ENCODE measurements around the gene RBM5.

The RBM5 gene

DNA sequence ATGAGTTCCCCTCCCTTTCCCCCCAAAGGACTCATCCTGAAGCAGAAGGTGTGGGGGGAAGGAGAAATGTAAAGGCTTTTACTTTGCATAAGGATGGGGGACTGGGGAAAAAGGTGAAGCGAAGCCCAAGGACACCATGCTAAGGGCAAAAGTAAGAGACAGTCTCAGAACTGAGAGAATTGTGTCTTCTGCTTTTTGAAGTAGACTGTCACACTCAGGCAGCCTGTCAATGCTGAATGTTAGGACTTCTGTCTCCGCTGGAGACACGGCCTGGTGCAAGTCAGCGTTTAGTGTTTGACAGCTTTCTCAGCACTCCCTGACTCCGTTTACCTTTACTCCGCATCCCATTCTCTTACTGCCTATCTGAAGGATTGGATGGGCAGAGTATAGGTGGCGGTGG lies 13.8 kb downstream of the RBM5 start:
- TF ChIP-seq, protein P1, sequence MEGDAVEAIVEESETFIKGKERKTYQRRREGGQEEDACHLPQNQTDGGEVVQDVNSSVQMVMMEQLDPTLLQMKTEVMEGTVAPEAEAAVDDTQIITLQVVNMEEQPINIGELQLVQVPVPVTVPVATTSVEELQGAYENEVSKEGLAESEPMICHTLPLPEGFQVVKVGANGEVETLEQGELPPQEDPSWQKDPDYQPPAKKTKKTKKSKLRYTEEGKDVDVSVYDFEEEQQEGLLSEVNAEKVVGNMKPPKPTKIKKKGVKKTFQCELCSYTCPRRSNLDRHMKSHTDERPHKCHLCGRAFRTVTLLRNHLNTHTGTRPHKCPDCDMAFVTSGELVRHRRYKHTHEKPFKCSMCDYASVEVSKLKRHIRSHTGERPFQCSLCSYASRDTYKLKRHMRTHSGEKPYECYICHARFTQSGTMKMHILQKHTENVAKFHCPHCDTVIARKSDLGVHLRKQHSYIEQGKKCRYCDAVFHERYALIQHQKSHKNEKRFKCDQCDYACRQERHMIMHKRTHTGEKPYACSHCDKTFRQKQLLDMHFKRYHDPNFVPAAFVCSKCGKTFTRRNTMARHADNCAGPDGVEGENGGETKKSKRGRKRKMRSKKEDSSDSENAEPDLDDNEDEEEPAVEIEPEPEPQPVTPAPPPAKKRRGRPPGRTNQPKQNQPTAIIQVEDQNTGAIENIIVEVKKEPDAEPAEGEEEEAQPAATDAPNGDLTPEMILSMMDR (conservative IDR thresholded peaks at IDR 0.05), result no peak
- no peak for TF ChIP-seq ZFX (IDR thresholded peaks at IDR 0.05)
- no peak overlapping the region for H3K27ac ChIP-seq

DNA sequence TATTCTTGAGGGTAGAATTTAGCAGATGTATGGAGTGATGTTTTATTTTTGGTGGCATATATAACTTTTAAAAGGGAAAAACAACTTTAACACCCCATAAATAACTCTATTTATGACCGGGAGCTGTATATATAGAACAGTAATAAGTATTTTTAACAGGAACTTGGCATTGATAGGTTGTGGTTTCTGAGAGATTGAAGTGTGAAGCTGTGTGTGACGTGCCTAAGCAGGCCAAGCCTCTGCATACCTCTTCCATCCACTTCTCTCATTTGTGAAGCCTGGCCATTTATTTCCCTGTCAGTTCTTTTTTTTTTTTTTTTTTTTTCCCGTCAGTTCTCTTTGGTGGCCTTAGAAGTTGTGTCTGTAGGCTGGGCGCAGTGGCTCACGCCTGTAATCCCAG lies 23.0 kb downstream of the RBM5 start:
- TF ChIP-seq, protein P1 (conservative IDR thresholded peaks at IDR 0.05), result no peak
- TF ChIP-seq ZFX (IDR thresholded peaks at IDR 0.05), result no peak

DNA sequence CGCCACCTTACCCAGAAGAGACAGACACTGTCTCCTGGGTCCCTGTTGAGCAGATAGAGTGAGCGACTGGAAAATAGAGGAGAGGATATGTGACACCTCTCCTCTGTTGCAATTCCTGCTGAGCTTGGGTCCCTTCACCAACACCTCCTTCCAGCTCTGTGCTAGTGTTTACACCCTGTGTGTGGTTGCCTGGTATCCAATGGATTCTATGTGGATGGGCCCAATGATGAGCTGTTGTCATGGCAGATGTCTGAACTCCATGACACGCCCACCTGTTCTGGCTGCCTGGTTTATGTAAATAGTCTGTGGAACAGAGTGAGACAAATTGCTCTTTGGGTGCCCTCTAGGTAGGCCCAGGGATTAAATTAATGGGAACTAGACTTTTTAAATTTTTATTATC lies 23.7 kb downstream of the RBM5 start:
- no peak overlapping the region for H3K27ac ChIP-seq
- no peak for TF ChIP-seq ZFX (IDR thresholded peaks at IDR 0.05)
- TF ChIP-seq, protein P1 (conservative IDR thresholded peaks at IDR 0.05), result no peak

More for the DNA sequence above, 23.0 kb downstream of the RBM5 start:
- H3K27ac ChIP-seq, result no peak overlapping the region

DNA sequence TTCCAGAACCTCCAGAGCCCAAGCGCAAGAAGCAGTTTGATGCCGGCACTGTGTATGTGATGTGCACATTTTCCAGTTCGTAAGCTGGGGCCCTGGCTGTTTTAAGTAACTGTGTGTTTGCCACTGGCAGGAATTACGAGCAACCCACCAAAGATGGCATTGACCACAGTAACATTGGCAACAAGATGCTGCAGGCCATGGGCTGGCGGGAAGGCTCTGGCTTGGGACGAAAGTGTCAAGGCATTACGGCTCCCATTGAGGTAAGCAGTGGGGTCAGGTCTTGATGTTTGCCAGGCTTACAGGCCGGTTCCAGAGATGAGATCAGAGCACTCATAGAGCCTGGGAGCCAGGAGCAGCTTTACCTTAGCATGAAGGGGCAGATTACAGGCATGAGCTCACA lies 28.4 kb downstream of the RBM5 start:
- H3K27ac ChIP-seq, result no peak overlapping the region

DNA sequence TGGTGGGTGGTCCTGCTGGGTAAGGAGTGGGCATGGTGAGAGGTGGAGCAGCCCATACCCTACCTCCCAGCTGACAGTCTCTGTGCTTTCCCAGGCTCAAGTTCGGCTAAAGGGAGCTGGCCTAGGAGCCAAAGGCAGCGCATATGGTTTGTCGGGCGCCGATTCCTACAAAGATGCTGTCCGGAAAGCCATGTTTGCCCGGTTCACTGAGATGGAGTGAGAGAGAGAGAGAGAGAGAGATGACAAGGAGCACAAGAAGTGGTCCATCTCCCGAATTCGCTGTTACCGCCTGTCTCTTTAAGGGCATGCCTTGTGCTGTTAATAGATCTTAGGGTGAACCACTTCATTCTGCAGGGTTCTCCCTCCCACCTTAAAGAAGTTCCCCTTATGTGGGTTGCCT lies 29.5 kb downstream of the RBM5 start:
- H3K27ac ChIP-seq, result no peak overlapping the region
- no peak for TF ChIP-seq ZFX (IDR thresholded peaks at IDR 0.05)
- TF ChIP-seq, protein P1 (conservative IDR thresholded peaks at IDR 0.05), result no peak

More for the DNA sequence above, 28.4 kb downstream of the RBM5 start:
- TF ChIP-seq ZFX (IDR thresholded peaks at IDR 0.05), result no peak
- TF ChIP-seq, protein P1 (conservative IDR thresholded peaks at IDR 0.05), result no peak

DNA sequence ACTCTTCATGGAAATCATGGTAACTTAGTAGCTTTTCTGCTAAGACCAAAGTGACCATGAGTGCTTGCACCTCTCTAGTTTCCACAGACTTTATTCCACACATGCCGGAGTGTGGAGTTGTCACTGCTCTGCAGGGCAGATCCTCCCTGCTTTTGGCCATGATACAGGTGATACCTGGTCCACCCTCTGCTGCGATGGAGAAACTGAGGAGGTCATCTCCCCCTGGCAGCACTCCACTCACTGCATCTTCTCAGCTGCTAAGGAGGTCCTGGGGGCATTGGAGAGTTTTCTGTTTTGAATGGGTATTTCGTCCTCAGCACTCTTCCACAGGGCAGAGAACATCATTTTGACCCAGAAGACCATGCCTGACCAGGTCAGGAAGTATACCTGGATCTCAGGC lies 31.1 kb downstream of the RBM5 start:
- H3K27ac ChIP-seq, result no peak overlapping the region
- TF ChIP-seq, protein P1 (conservative IDR thresholded peaks at IDR 0.05), result no peak
- no peak for TF ChIP-seq ZFX (IDR thresholded peaks at IDR 0.05)

DNA sequence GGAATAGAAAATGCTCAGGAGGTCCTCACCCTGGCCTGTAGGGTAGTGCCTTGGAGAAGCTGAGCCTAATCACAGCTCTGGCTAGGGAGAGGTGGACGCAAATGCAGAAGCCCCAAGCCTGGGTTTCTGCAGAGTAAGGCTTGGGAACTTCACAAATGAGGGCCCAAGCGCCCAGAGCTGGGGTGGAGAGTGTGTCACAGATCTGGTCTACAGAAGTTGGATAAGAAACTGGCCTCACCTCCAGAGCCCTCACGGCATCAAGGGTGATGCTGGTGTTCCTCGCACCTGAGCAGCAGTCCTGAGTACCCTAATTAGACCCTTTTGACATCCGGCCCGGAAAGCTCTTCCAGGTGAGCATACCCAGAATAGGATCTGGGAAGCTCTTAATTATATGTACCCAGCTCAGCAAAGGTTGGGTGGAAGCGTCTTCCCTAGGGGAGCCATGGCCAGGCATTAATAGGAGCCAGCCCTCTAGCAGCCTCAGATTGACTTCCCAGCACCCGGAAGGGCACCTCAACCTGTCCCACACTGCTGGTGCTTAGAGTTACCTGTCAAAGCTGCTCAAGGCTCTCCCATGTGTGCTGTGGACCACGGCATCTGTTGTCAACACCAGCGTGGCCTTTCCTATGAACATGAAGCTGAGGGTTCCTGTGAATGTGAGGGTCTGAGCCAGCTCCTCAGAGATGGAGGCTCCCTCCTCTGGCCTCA lies 31.8 kb downstream of the RBM5 start:
- TF ChIP-seq ZFX (IDR thresholded peaks at IDR 0.05), result no peak
- TF ChIP-seq, protein P1 (conservative IDR thresholded peaks at IDR 0.05), result no peak
- H3K27ac ChIP-seq, result no peak overlapping the region

Measured in C4-2B (cell line).